Stimulated activated CD8-positive, alpha-beta memory T cell treated with anti-CD3 and anti-CD28 coated beads, Interleukin-7, amount 100 ng/mL, for 1 hour (primary cell): ENCODE results near the gene TMBIM6.
"Not testable (repeated sequence)": the region's sequence is repeated elsewhere in the genome, so short reads cannot be mapped to it uniquely, and the experiment has no call there.

ENCODE experiments used
- DNase-seq, 2 donors: peaks; one replicate each; pipeline ENCODE4 v3.0.0-alpha.2; 2020; ENCODE audit warnings: low read depth in 2 of 2

The TMBIM6 gene, protein sequence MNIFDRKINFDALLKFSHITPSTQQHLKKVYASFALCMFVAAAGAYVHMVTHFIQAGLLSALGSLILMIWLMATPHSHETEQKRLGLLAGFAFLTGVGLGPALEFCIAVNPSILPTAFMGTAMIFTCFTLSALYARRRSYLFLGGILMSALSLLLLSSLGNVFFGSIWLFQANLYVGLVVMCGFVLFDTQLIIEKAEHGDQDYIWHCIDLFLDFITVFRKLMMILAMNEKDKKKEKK

DNA sequence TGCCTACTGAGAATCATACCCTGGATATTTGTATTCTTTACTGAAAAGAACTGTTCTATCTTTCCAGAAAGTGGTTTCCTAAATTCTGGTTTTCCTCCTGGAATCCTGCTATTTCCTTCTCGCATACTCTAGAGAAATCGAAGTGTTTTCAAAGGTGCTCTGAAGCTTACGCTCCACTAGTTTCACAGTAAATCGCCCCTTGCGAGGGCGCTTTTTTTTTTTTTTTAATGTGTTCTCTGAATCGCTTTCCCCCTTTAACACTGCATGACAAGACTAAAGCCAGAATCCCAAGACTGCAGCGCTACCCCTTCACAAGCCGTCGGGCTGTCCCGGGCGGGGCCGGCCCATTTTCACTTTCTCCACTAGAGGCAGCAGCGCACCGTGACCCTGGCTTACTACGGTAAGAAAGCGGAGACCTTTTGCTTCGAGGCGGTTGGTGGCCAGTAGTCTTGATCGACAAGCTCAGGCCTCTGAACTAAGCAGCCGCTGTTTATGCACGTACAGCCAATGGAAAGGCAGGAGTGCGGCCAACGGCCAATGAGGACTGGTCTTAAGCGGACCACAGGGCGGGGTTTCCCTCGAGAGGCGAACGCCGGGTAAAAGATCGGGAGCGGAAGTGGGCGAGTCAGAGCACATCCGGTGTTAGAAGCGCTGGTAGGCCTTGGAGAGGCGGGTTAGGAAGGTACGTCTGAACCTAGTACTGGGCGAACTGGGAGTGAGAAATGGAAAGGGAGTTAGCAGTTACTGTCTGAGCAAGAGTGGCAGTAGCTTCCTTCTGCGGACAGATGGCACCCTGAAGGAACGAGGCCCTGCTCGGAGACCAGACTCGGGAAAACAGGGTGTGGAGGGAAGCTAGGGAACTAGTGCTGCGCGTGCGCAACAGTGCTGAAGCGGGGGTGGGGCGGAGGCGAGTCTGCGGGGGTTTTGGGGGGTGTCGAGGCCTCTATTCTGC is at the start of gene TMBIM6:
Gene TMBIM6, plus strand, starts transcription at position 628 of the 952 bp plus-strand sequence. CDS start 10,937 bp downstream, outside the sequence.
- DNase-seq = peak; percentile 94 to 97

DNA sequence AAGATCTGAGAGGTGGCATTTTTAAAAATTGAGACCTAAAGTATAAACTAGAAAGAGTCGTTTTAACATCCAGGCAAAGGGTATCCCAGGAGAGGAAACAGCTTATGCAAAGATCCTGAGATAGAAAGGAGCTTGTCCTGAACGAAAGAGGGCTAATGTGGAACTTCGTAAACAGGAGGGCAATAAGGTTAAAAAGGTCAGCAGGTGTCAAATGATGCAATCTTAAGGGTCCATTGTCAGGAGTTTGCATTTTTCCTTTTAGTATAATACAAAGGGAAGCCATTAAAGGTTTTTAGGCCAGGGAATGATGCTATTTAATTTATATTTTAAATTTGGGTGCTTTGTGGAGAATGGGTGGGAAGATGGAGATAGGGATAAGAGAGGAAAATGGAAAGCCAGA is 48.5 kb upstream of the TMBIM6 start:
- DNase-seq = no peak

DNA sequence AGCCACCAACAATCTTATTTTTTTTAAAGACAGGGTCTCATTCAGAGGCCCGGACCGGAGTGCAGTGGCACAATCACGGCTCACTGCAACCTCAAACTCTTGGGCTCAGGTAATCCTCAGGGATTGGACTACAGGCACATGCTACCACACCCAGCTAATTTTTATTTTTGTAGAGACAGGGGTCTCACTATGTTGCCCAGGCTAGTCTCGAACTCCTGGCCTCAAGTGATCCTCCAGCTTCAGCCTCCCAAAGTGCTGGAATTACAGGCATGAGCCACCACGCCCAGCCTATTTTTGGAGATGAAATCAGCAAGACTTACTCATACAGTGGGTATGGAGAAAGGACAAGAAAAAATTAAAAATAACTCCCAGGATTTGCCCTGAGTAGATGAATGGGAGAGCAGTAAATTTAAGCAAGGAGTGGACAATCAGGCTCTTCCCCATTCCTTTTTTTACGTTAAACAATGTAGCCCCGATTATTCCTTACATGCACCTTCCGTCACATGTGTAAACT is 47.4 kb upstream of the TMBIM6 start:
- DNase-seq = no peak

DNA sequence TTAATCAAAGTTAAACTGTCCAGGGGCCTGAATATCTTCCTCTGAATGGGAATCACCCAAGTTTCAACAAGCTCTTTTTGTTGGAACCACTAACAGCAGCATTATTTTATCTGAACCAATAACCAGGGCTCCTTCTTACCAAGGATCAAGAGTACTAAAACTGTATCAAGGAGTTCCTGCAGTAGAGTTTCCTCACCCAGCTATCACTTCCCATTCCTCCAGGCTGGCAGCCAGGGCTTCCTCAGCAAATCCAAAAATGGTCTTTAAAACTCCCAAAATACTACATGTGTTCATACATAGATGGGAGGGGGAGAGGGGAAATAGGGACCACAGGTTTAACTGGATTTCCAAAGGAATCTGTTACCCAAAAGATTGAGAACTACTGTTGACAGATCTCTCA is 44.6 kb upstream of the TMBIM6 start:
- no peak for DNase-seq

DNA sequence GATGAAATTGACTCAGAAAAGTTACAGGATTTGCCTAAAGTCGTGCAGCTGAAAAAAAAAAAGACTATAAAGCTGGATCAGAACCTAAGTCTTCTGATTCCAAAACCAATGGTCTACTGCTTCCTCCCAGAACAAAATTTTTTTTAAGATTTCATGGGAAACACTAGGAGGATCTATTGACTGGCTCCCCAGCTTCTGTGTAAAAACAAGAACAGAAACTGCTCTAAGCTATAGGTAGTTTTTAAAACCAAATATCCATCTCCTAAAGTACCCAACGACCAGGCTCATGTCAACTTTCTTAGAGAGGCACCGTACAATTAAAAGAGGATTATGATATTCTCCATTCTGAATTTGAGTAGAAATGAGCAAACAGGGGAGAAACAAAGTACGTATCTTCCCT is 43.5 kb upstream of the TMBIM6 start:
- no peak for DNase-seq

DNA sequence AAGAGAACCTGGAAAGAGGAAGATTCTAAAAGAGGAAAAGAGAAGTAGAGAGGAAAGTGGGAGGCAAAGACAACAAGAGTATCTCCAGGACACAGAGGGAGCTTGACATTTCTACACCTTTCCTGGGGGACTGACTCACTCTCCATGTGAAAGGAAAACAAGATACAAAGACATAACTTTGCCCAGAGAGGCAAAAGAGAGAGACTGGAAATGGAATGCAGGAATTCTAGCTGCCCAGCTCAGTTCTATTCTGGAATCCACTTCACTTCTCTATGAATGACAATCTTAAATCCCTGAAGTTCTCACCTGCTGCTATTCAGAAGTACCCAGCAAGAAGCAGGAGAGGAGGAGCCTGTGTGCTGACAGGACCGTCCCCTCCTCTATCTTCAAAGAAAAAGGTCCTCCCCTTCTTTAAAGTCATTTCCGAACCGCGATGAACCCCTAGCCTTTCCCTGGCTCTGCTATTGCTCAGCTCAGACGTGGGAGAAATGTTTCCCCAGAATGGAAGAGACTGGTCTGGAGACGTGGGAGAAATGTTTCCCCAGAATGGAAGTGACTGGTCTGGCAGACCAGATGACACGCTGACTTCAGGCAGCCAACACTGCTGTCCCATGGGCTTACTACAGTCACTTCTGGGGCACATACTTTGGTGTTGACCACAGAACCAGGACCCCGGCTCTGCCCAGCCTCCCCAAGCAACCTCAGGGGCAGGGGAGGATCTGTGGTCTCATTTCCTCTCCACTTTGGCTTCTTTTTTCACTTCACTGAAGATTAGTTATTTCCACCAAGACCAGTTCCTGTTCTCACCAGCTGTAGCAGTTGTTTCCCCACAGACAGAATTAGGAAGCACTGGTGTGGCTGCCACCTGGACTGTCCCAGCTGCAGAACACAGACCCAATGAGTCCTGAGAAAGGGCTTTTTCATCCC is 42.5 kb upstream of the TMBIM6 start:
- no peak for DNase-seq

DNA sequence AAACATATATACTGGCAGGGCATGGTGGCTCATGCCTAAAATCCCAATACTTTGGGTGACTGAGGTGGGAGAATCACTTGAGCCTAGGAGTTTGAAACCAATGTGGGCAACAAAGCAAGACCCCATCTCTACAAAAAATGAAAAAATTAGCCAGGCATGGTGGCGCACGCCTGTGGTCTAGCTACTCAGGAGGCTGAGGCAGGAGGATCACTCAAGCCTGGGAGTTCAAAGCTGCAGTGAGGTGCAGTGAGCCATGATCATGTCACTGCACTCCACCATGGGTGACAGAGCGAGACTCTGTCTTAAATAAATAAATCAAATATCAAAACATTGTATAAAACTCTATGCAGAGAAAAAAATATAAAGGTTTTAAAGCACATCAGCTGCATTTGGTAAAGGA is 39.3 kb upstream of the TMBIM6 start:
- DNase-seq = no peak

DNA sequence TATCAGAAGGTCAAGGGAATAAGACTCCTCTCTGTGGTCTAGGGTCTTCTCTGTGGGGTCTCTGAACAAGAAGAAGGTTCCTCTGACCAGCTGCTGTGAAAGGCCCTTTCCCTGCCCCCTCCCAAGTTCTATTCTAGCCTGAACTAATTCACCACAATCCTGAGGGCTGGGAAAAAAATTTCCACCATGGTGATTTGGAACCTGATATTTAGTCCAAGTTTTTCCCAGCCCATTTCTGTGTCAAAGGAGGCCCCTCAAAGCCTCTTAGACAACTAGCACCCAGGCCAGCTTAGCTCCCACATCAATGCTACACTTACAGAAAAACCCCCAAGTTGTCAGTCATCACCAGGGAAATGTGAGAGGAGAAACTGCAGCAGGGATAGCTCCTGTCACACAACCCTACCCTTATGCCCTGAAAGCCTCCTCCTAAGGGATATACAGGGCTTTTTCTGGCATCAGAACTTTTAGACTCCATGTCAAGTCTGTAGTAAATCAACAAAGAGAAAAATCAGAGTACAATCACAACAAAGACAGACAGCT is 38.6 kb upstream of the TMBIM6 start:
- no peak for DNase-seq

DNA sequence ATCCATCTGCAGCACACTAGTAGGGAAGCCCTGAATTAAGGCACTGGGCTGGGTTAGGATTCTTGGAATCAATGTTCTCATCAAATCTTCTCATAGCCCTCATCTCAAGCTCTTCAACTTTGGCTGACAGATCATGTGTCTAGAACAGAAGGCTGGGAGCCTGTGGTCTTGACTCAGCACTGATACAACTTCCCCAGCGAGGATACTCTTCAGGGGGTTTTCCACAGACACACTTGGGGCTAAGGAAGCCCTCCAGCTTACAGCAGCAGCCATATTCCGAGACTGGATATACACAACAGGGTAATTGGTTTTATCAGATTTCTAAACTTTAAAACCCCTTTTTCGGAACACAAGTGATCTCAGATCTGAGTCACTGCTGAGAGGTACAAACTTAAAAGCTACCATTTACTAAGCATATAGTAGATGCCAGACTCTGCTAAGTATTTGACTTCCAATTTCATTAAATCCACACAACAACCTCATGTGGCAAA is 37.7 kb upstream of the TMBIM6 start:
- DNase-seq = no peak

DNA sequence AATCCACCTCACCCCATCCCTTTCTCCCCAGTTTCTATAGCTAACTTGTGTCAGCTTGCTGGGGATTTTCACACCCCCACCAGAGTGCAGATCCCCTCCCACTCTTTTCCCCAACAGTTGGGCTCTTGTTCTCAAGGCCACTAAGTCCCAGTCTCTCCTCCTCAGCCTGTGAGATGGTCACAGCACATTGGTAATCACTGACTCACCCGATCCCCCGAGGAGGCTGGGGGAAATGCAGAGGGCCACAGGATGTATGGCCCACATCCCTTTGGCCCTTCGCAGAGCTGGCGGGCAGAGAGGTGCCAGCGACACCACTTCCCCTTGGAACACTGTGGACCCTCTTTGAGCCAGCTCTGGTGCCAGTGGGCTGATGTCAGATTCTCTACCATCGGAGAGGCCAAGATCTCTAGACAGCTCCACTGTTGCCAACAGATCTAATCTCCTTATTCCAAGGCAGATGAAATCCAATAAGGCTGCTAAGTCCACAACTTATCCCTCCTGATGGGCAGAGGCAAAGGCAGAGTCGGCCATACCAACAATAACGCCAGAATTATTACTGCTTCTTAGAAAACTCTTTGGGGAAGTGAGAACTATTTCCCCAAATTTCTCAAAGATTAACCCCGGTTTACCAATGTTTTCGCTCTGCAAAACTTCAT is 35.8 kb upstream of the TMBIM6 start:
- DNase-seq = no peak

DNA sequence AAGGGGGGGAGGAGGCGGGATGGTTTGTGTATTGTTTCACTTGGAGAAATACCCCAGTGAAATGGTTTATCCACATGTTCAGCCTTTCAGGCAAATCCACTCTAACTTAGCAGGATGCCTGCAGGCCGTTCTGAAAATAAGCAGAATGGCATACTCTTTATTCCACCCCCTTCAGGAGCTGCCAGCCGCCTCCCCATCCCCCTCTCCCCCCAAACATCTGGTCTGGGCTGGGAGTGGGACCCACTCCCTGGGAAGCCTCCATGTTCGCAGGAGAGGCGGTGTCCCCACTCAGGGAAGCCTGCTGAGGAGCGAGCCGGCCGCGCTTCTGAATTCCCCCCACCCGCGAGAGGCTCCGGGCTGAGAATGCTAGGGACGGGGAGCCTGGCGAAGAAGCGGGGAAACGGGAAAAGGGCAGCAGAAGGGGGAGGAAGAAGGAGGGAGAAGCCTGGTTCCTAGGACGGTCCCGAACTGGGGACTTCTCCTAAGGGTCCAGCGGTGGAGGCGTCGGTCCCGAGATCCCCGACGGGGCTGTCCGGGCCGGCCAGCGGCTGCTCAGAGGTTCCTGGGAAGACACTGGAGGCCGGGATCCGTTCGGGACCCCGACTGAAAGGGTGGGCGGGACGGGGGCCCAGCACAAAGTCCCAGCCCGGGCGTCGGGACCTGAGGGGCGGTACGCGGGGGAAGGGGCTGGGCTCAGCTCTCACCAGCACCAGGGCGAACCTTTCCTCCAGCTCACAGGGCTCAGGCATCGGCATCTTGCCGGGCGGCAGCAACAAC is 34.8 kb upstream of the TMBIM6 start:
- DNase-seq = no peak

DNA sequence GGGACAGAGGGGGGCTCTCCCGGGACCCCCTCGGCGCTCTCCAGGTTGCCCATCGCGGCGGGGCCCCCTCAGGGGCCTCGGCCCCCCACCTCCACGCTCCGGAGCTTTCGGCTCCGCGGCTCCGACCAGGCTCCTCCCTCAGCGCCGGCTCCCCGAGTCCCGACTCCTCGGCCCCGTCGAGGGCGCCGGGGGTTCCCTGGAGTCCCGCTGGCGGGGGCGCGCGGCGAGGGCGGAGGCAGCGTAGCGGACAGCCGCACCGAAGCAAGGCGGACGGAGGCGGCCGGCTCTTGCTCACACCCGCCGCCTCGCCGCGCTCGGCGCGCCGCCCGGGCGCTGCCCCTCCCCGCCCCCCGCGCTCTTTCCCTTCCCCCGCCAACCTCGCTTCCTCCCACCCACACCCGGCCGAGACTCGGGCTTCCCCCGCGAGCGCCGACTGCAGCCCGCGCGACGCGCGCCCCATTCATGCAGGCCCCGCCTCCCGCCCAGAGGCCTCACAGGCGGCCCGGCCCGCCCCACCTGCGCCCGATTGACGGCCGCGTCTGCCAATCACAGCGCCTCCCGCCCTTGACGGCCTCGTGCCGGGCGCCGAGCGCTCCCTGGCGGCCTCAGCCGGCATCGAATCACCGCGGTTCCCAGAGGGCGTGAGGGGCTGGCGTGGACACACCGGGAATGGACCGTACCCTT is 34.1 kb upstream of the TMBIM6 start, which contains the start of gene FMNL3:
Gene FMNL3, minus strand, starts transcription at position 278 of the 684 bp plus-strand sequence. Its CDS starts 225 bp downstream, at position 53.
- DNase-seq = peak; percentile 97 to 99

DNA sequence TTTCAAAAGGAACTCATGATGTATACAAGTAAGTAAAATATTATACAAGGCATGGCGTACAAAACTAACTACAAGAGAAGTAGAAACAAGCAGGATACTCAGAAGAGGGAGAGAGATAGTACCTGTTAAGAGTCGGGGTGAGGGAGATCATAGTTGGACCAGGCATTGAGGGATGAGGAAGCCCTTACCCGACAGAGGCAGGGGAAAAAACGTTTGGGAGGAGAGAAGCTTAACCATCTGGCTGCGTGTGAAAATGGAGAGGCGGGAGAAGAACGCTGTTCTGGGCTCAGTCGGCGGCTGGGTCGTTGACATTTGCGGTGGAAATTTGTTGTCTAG is 33.6 kb upstream of the TMBIM6 start:
- DNase-seq = no peak

DNA sequence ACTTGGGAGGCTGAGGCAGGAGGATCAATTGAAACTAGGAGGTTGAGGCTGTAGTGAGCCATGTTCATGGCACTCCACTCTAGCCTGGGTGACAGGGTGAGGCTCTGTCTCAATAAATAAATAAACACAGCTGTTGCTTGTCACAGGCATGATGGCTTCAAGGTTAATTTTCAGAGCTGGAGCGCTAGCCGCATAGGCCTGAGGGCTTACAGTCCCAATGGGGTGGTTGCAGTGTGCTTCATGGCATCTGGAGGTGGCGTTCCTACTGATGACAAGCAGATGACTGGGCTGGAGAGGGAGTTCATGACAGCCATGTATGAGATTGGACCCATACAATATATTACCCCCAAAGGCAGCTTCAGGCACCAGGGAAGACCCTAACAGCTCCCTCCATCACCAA is 32.5 kb upstream of the TMBIM6 start:
- DNase-seq = no peak

DNA sequence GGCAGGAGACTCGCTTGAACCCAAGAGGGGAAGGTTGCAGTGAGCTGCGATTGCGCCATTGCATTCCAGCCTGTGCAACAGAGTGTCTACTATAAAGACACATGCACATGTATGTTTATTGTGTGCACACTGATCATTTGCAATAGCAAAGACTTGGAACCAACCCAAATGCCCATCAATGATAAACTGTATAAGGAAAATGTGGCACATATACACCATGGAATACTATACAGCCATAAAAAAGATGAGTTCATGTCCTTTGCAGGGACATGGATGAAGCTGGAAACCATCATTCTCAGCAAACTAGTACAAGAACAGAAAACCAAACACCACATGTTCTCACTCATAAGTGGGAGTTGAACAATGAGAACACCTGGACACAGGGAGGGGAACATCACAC is 27.4 kb upstream of the TMBIM6 start:
- DNase-seq = not testable (repeated sequence)

DNA sequence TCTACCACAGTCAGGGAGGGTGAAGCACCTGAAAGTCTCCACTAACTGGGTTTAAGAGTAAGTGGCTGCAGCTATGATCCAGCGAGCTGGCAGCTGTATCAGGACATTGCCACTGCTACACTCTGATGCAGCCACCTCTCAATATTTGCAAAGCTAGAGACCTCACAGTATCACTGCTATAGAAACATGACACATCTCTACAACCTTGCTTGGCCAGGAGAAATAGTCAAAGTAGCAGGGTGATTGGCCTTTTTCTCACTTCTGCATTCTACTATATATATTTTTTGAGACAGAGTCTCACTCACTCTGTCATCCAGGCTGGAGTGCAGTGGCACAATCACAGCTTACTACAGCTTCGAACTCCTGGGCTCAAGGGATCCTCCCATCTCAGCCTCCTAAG is 24.8 kb upstream of the TMBIM6 start:
- no peak for DNase-seq

DNA sequence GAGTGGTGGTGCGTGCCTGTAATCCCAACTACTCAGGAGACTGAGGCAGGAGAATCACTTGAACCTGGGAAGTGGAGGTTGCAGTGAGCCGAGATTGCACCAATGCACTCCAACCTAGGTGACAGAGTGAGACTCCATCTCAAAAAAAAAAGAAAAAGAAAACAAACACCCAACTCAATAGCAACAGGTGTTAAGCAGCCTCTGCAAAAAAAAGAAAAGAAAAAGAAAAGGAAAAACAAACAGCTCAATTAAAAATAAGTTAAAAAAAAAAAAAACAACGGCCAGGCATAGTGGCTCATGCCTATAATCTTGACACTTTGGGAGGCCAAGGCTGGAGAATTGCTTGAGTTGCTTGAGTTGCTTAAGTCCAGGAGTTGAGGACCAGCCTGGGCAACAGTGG is 23.6 kb upstream of the TMBIM6 start:
- not testable (repeated sequence) for DNase-seq

DNA sequence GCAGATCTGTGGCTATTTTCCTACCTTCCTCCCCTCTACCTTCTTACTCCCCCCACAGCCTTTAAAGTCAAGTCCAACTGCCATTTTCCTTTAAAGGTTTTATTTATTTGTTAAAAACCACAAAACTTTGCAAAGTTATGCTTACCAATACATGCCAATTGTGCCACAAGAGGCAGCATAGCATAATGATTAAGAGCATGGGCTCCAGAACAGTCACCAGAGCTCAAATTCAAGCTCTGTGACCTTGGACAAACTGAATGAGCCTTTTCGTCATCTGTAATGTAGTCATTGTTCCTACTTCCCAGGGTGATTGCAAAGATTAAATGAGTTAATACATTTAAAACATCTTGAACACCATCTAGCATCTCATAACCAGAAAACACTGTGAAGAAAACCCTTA is 21.1 kb upstream of the TMBIM6 start:
- DNase-seq = no peak

DNA sequence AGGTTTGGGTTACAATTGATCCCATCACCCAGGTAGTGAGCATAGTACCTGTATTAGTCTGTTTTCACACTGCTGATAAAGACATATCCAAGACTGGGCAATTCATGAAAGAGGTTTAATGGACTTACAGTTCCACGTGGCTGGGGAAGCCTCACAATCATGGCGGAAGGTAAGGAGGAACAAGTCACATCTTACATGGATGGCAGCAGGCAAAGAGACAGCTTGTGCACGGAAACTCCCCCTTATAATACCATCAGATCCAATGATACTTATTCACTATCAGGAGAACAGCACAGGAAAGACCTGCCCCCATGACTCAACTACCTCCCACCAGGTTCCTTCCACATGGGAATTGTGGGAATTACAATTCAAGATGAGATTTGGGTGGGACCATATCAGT is 20.0 kb upstream of the TMBIM6 start:
- not testable (repeated sequence) for DNase-seq
